MM.1S (cell line): Measurements from ENCODE around the gene ATG4A.

ENCODE experiments used
- DNase-seq: peaks from one replicate; pipeline ENCODE4 v3.0.0-alpha.2; 2015
- H2AFZ ChIP-seq: fragments of 300-600 bp; sonication (generic); 2 replicates; pipeline ENCODE4 v1.6.0; 2016; ENCODE audit warnings: antibody characterized with exemption, low read length
- H3F3A ChIP-seq: fragments of 300-600 bp; sonication (generic); 2 replicates; pipeline ENCODE4 v1.6.1; 2016; ENCODE audit warnings: mild to moderate bottlenecking, antibody characterized with exemption, low read length, moderate library complexity, mixed read lengths; ENCODE audit not compliant: insufficient read depth
- H3K27ac ChIP-seq: fragments of 300-600 bp; sonication (generic); 2 replicates; pipeline ENCODE4 v1.5.1; 2016; ENCODE audit warnings: mild to moderate bottlenecking, low read length
- H3K27me3 ChIP-seq: fragments of 300-600 bp; sonication (generic); replicated peaks from 2 replicates; pipeline ENCODE4 v1.6.0; 2016; ENCODE audit warnings: low read length; ENCODE audit not compliant: insufficient read depth
- H3K36me3 ChIP-seq: fragments of 300-600 bp; sonication (generic); replicated peaks from 2 replicates; pipeline ENCODE4 v1.6.1; 2016; ENCODE audit warnings: mild to moderate bottlenecking, low read length, mixed read lengths; ENCODE audit not compliant: insufficient read depth
- H3K4me1 ChIP-seq: fragments of 300-600 bp; sonication (generic); 2 replicates; pipeline ENCODE4 v1.6.1; 2016; ENCODE audit warnings: low read length, mixed read lengths
- H3K4me2 ChIP-seq: fragments of 300-600 bp; sonication (generic); 2 replicates; pipeline ENCODE4 v1.6.0; 2016; ENCODE audit warnings: low read depth, low read length
- H3K4me3 ChIP-seq: fragments of 300-600 bp; sonication (generic); 2 replicates; pipeline ENCODE4 v1.5.1; 2016; ENCODE audit warnings: low read length, mixed read lengths
- H3K79me2 ChIP-seq: fragments of 300-600 bp; sonication (generic); 2 replicates; pipeline ENCODE4 v1.6.1; 2016; ENCODE audit warnings: mixed run types, low read length, mixed read lengths
- H3K9ac ChIP-seq: fragments of 300-600 bp; sonication (generic); 2 replicates; pipeline ENCODE4 v1.6.1; 2016; ENCODE audit warnings: low read length, mixed read lengths
- H3K9me2 ChIP-seq: fragments of 300-600 bp; sonication (generic); replicated peaks from 2 replicates; pipeline ENCODE4 v1.6.1; 2016; ENCODE audit warnings: mild to moderate bottlenecking, low read length, mixed read lengths; ENCODE audit not compliant: insufficient read depth
- H3K9me3 ChIP-seq: fragments of 300-600 bp; sonication (generic); replicated peaks from 2 replicates; pipeline ENCODE4 v1.6.1; 2016; ENCODE audit warnings: mild to moderate bottlenecking, low read length, mixed read lengths; ENCODE audit not compliant: insufficient read depth
- H4K20me1 ChIP-seq: fragments of 300-600 bp; sonication (generic); 2 replicates; pipeline ENCODE4 v1.6.1; 2016; ENCODE audit warnings: mild to moderate bottlenecking, low read length, moderate library complexity, mixed read lengths; ENCODE audit not compliant: insufficient read depth
- EZH2 ChIP-seq: fragments of 300-600 bp; sonication (generic); optimal IDR thresholded peaks from 2 replicates; pipeline ENCODE3; 2017; ENCODE audit warnings: low read depth, mild to moderate bottlenecking, antibody characterized with exemption, low read length, mixed read lengths
- EZH2phosphoT487 ChIP-seq: fragments of 300-600 bp; sonication (generic); IDR thresholded peaks from 2 replicates; pipeline ENCODE4 v1.6.1; 2018; ENCODE audit warnings: antibody characterized with exemption, low read length
- TF ChIP-seq, protein P1 (sequence below): fragments of 300-600 bp; sonication (generic); IDR thresholded peaks from 2 replicates; pipeline ENCODE4 v1.5.1; 2016; ENCODE audit warnings: antibody characterized with exemption, low read length, mixed read lengths

The ATG4A gene, protein sequence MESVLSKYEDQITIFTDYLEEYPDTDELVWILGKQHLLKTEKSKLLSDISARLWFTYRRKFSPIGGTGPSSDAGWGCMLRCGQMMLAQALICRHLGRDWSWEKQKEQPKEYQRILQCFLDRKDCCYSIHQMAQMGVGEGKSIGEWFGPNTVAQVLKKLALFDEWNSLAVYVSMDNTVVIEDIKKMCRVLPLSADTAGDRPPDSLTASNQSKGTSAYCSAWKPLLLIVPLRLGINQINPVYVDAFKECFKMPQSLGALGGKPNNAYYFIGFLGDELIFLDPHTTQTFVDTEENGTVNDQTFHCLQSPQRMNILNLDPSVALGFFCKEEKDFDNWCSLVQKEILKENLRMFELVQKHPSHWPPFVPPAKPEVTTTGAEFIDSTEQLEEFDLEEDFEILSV

DNA sequence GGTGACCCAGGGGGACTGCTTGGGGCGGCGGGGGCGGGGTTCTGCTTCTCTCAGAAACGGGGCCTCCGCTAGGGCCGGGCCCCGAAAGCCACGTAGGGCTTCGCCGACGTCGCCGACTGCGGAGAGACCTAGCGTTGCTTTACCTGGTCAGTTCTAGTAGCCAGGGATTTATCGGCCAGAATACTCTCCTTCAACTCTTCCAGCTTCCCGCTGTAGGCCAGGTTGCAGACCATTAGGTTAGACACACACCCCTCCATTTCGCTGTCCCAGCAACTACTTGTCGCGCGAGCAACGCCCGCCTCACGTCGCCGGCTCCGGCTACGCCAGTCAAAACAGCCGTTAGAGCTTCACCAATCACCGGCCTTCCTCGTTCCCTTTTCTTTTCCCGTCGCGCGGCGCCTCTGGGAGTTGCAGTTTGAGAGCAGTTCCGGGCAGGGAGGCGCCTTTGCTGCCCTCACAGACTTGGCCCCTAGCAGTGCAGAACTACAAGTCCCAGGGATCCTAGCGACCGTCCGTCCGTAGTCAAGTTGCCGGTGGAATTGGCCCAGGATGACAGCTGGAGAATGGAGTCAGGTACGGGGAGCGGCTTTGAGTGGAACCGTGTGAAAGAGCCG is at the start of gene ATG4A, which contains the start of gene PSMD10:
ATG4A (plus strand) TSS at position 515 of the 614 bp plus-strand sequence; CDS start at position 564, 49 bp downstream.
PSMD10 (minus strand) TSS at position 279 of the 614 bp plus-strand sequence; CDS start at position 257, 22 bp downstream.
- no peaks in the 10 kb centered on the region for H3K27me3 ChIP-seq
- TF ChIP-seq EZH2phosphoT487 (no peak), EZH2 (no peak)
- TF ChIP-seq, protein P1, sequence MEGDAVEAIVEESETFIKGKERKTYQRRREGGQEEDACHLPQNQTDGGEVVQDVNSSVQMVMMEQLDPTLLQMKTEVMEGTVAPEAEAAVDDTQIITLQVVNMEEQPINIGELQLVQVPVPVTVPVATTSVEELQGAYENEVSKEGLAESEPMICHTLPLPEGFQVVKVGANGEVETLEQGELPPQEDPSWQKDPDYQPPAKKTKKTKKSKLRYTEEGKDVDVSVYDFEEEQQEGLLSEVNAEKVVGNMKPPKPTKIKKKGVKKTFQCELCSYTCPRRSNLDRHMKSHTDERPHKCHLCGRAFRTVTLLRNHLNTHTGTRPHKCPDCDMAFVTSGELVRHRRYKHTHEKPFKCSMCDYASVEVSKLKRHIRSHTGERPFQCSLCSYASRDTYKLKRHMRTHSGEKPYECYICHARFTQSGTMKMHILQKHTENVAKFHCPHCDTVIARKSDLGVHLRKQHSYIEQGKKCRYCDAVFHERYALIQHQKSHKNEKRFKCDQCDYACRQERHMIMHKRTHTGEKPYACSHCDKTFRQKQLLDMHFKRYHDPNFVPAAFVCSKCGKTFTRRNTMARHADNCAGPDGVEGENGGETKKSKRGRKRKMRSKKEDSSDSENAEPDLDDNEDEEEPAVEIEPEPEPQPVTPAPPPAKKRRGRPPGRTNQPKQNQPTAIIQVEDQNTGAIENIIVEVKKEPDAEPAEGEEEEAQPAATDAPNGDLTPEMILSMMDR: no peak

DNA sequence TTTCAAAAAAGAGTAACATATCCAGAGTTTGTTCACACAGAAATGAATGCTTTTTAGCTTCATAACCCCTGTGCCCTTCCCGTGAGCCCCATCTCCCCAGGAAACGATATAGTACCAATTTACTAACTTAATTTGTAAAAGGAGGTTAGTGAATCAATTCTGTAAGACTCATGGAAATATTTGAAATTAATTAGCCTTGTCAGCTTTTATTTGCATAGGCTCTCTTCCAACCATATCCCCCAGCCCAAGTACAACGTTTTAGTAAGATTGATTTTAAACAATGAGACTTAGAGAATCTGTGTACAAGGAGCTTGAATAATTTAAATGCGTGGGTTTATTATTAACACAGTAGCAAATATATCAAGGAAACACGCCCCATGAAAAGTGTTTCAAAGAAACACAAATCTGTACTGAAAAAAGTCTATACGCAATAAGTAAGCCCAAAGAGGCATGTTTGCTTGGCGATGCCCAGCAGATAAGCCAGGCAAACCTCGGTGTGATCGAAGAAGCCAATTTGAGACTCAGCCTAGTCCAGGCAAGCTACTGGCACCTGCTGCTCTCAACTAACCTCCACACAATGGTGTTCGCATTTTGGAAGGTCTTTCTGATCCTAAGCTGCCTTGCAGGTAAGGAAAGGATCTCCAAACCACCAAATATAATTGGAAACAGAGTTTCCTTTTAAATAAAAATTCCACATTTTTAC is 46.9 kb upstream of the ATG4A start, which contains the start of gene VSIG1:
VSIG1 (plus strand) TSS at position 512 of the 703 bp plus-strand sequence; CDS start at position 578, 66 bp downstream.
- H3K9me3 ChIP-seq: no peaks in the 10 kb centered on the region
- TF ChIP-seq EZH2 (no peak), EZH2phosphoT487 (no peak)
- TF ChIP-seq, protein P1: no peak
- no peaks in the 10 kb centered on the region for H4K20me1 ChIP-seq
- no peaks in the 10 kb centered on the region for H3K9me2 ChIP-seq
- H3K27ac ChIP-seq: no peak within 1 kb of the TSS
- H3K79me2 ChIP-seq: no peaks in the 10 kb centered on the region
- no peak within 1 kb of the TSS for H3K4me2 ChIP-seq
- DNase-seq: no peak
- H3K4me1 ChIP-seq: no peaks in the 10 kb centered on the region
- H3K27me3 ChIP-seq: no peaks in the 10 kb centered on the region
- H3K36me3 ChIP-seq: no peaks in the 10 kb centered on the region
- H3K4me3 ChIP-seq: no peak within 1 kb of the TSS
- no peak within 1 kb of the TSS for H3K9ac ChIP-seq
- H3F3A ChIP-seq: no peaks in the 10 kb centered on the region
- H2AFZ ChIP-seq: no peak within 1 kb of the TSS

More for the DNA sequence above, at the start of gene ATG4A, which contains the start of gene PSMD10:
- Histone ChIP-seq H3K36me3 (no peaks in the 10 kb centered on the region), H2AFZ (peak within 1 kb of the TSS; percentile 64), H3K4me2 (peak within 1 kb of the TSS; percentile 66), H4K20me1 (no peaks in the 10 kb centered on the region), H3F3A (peaks cover 4% of the 10 kb centered on the region), H3K27ac (peak within 1 kb of the TSS; percentile 83), H3K4me1 (no peaks in the 10 kb centered on the region), H3K79me2 (peaks cover 43% of the 10 kb centered on the region), H3K9me3 (no peaks in the 10 kb centered on the region), H3K9me2 (no peaks in the 10 kb centered on the region), H3K9ac (peak within 1 kb of the TSS; percentile 74), H3K4me3 (peak within 1 kb of the TSS; percentile 73)
- peak; percentile 92 for DNase-seq

DNA sequence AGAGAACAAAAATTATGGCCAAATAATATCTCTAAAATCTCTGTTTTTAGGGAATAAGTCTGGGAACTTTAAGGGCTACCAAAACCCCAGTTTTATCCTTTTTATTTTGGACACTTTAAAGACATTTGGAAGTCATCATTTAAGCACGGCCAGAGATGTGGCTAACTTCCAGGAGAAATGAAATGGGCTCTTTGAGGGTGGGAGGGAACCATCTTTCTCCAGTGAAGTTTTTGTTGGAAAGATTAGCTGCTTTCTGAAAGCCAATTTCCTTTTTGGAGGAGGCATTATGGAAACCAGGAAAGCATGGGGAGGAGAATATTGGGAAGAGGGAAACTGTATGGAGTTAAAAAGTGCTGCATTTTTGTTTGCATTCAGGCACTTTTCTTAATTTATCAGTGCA is 41.9 kb upstream of the ATG4A start:
- Histone ChIP-seq H3K9ac (no peak overlapping the region), H3K4me2 (no peak overlapping the region), H3F3A (no peaks in the 10 kb centered on the region), H3K27ac (no peak overlapping the region), H3K27me3 (no peaks in the 10 kb centered on the region), H3K36me3 (no peaks in the 10 kb centered on the region), H4K20me1 (no peaks in the 10 kb centered on the region), H3K79me2 (no peaks in the 10 kb centered on the region), H3K4me1 (no peaks in the 10 kb centered on the region), H3K4me3 (no peak overlapping the region), H3K9me3 (no peaks in the 10 kb centered on the region), H2AFZ (no peak overlapping the region), H3K9me2 (no peaks in the 10 kb centered on the region)
- DNase-seq: no peak
- TF ChIP-seq EZH2phosphoT487 (no peak), EZH2 (no peak)
- TF ChIP-seq, protein P1: no peak
